Measurements from ENCODE around the gene BBIP1. TPM values are rescaled to one million over a fixed set of nuclear protein-coding genes. Genes with fewer than 3 reads are reported as not detected.
A peak's percentile ranks its signal among the peaks of the same experiment; 100 is the strongest.

BBIP1 gene
- total and polyA plus RNA-seq, 9 of the 15 experiments (the other 6 are each of a cell fraction or from before 2014, with no cell fraction given) = 5.2 to 31.0 (median 19.4) TPM

DNA sequence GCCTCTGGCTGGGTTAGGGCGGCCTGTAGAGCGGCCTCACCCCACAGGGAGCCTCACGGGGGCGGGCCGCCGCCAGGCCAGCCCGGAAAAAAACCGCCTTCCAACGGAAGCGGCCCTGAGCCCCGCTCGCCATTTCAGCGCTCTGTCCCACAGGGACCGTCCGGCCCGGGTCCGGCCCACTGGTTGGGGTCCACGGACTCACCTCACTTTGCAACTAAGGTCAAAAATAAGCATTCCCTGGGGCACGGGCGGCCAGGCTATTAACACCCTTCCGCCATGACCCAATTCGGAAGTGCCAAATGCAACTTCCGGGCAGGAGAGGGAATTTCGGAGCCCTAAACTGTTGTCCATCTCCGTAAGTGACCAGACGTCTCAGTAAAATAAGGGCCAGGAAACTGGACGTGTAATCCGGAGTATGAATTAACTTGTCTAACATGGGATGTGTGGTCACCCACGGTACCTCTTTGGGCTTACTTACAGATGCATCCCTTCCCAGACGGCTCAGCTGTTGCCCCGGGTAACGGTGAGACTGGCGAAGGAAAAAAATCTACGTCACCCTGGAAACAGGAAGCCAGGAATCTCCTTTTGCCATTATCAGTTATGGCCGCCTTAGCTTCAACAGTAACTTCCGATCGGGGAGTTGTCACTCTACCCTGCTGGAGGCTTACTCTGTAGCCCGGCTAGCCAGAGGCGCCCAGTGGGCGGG, at the start of gene BBIP1 (continued):
- TF ChIP-seq, protein P1, sequence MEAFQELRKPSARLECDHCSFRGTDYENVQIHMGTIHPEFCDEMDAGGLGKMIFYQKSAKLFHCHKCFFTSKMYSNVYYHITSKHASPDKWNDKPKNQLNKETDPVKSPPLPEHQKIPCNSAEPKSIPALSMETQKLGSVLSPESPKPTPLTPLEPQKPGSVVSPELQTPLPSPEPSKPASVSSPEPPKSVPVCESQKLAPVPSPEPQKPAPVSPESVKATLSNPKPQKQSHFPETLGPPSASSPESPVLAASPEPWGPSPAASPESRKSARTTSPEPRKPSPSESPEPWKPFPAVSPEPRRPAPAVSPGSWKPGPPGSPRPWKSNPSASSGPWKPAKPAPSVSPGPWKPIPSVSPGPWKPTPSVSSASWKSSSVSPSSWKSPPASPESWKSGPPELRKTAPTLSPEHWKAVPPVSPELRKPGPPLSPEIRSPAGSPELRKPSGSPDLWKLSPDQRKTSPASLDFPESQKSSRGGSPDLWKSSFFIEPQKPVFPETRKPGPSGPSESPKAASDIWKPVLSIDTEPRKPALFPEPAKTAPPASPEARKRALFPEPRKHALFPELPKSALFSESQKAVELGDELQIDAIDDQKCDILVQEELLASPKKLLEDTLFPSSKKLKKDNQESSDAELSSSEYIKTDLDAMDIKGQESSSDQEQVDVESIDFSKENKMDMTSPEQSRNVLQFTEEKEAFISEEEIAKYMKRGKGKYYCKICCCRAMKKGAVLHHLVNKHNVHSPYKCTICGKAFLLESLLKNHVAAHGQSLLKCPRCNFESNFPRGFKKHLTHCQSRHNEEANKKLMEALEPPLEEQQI (IDR thresholded peaks at IDR 0.05) = no peak
- peak in 1 of 2 experiments; percentile 20; a peak in 1 of 4 replicates for TF ChIP-seq RCOR1 (IDR thresholded peaks at IDR 0.05; ENCODE audit: borderline replicate concordance in 1 of 2, low read depth in 2 of 2, low read length in 2 of 2)
- TF ChIP-seq ETV6 (IDR thresholded peaks at IDR 0.05; ENCODE audit: borderline replicate concordance in 1 of 2, low read depth in 2 of 2, low read length in 1 of 2) = peak; percentile 47 to 90; a peak in 2 of 4 replicates
- no peak for TF ChIP-seq ETV6 (CRISPR knock-in tag; IDR thresholded peaks at IDR 0.05; ENCODE audit: borderline replicate concordance)
- TF ChIP-seq EP400 (IDR thresholded peaks at IDR 0.05) = peak; percentile 86
- TF ChIP-seq COPS2 (conservative IDR thresholded peaks at IDR 0.05) = no peak
- TF ChIP-seq TFAM (CRISPR knock-in tag; conservative IDR thresholded peaks at IDR 0.05) = no peak
- 0 out of 2 replicates have a peak, but pooled peaks have one; percentile 9 for TF ChIP-seq CEBPG (CRISPR knock-in tag; IDR thresholded peaks at IDR 0.05)
- TF ChIP-seq CEBPG (tag; conservative IDR thresholded peaks at IDR 0.05 in 1 of 2, IDR thresholded peaks at IDR 0.05 in 1 of 2) = 0 out of 4 replicates have a peak, but pooled peaks of 1 of the 2 experiments have one; percentile 21
- peak; percentile 90 for TF ChIP-seq MXI1 (IDR thresholded peaks at IDR 0.05; ENCODE audit: low read depth, low read length)
- no peak for TF ChIP-seq MYC (IDR thresholded peaks at IDR 0.05; ENCODE audit: low read depth, low read length)
- peak; percentile 39; the same call in 1 of the 2 replicates for TF ChIP-seq MYC (CRISPR knock-in tag; IDR thresholded peaks at IDR 0.05; ENCODE audit: borderline replicate concordance, low read depth)
- peak; percentile 40 for TF ChIP-seq C11orf30 (IDR thresholded peaks at IDR 0.05; ENCODE audit: low read depth)
- TF ChIP-seq KLF10 (CRISPR knock-in tag; IDR thresholded peaks at IDR 0.05) = 0 out of 2 replicates have a peak, but pooled peaks have one; percentile 46
- no peak for TF ChIP-seq SLC30A9 (CRISPR knock-in tag; IDR thresholded peaks at IDR 0.05)
- TF ChIP-seq ATF1 (CRISPR knock-in tag; IDR thresholded peaks at IDR 0.05) = 0 out of 2 replicates have a peak, but pooled peaks have one; percentile 22
- peak; percentile 93 for TF ChIP-seq ATF1 (tag; IDR thresholded peaks at IDR 0.05)
- TF ChIP-seq, protein P2, sequence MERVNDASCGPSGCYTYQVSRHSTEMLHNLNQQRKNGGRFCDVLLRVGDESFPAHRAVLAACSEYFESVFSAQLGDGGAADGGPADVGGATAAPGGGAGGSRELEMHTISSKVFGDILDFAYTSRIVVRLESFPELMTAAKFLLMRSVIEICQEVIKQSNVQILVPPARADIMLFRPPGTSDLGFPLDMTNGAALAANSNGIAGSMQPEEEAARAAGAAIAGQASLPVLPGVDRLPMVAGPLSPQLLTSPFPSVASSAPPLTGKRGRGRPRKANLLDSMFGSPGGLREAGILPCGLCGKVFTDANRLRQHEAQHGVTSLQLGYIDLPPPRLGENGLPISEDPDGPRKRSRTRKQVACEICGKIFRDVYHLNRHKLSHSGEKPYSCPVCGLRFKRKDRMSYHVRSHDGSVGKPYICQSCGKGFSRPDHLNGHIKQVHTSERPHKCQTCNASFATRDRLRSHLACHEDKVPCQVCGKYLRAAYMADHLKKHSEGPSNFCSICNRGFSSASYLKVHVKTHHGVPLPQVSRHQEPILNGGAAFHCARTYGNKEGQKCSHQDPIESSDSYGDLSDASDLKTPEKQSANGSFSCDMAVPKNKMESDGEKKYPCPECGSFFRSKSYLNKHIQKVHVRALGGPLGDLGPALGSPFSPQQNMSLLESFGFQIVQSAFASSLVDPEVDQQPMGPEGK (CRISPR knock-in tag; IDR thresholded peaks at IDR 0.05; ENCODE audit: borderline replicate concordance) = peak; percentile 54; the same call in 1 of the 2 replicates
- TF ChIP-seq FOXJ2 (tag; IDR thresholded peaks at IDR 0.05) = peak; percentile 85
- TF ChIP-seq TBP (optimal IDR thresholded peaks at IDR 0.05; ENCODE audit: low read depth, low read length) = peak; percentile 36
- peak in 1 of 2 experiments; percentile 87; a peak in 2 of 4 replicates for TF ChIP-seq CSDE1 (IDR thresholded peaks at IDR 0.05)
- peak; percentile 80 for TF ChIP-seq LCOR (CRISPR knock-in tag; IDR thresholded peaks at IDR 0.05)
- peak; percentile 78 for TF ChIP-seq XRCC5 (IDR thresholded peaks at IDR 0.05; ENCODE audit: low read depth, low read length)
- TF ChIP-seq TCF3 (CRISPR knock-in tag; IDR thresholded peaks at IDR 0.05) = 0 out of 2 replicates have a peak, but pooled peaks have one; percentile 5

Data from K562 (cell line).